Ovary (tissue), 9 donors: ENCODE measurements around the gene OSBPL8. TPM values are rescaled to one million over a fixed set of nuclear protein-coding genes. Genes with fewer than 3 reads are reported as not detected.

Source experiments
- DNase-seq, 5 donors: peaks; one replicate each; pipeline ENCODE4 v3.0.0-alpha.2; 2019 to 2020
- H3K27ac ChIP-seq, 2 donors: fragments of 200-600 bp; one replicate each; pipeline versions ENCODE4 v1.5.1 to v1.8.0; 2019 to 2022
- H3K27me3 ChIP-seq: fragments of 200-600 bp; one replicate; pipeline ENCODE4 v1.8.0; 2022
- H3K36me3 ChIP-seq: fragments of 200-600 bp; sonication (generic); one replicate; pipeline ENCODE4 v1.5.1; 2019
- H3K4me1 ChIP-seq: one replicate; pipeline ENCODE4 v1.8.1; 2013; ENCODE audit warnings: mild to moderate bottlenecking, moderate library complexity; ENCODE audit not compliant: insufficient read depth
- H3K4me3 ChIP-seq: fragments of 200-600 bp; sonication (generic); one replicate; pipeline ENCODE4 v1.5.1; 2017
- H3K9me3 ChIP-seq, 2 donors: fragments of 200-600 bp in 1 of 2; sonication (generic) in 1 of 2; one replicate each; pipeline versions ENCODE4 v1.5.1 to v1.8.1; 2013 to 2019; ENCODE audit warnings: mild to moderate bottlenecking in 1 of 2, moderate library complexity in 1 of 2
- EP300 ChIP-seq: sonication (generic); formaldehyde crosslinking; IDR thresholded peaks from one replicate; pipeline ENCODE4 v1.6.1; 2017; ENCODE audit warnings: antibody characterized with exemption
- POLR2A ChIP-seq: fragments of 450-650 bp; IDR thresholded peaks from one replicate; pipeline ENCODE4 v1.6.1; 2017; ENCODE audit warnings: antibody characterized with exemption, mild to moderate bottlenecking, moderate library complexity
- WGBS, 3 donors: extraction: QIAGEN DNeasy Blood & Tissue Kit in 1 of 3; methylation state at CpG; one replicate each; pipeline versions ENCODE4 v1.1.5 to v1.1.7; 2013 to 2017; 5-methylcytosine and 5-hydroxymethylcytosine counted together
- intact Hi-C, 4 donors: fragments of 100-400 bp; cut with DNase I; formaldehyde crosslinking; loops; one replicate each; pipeline versions ENCODE4 v1.11.0 to v1.15.1; 2022 to 2023
- polyA plus RNA-seq, 2 donors: library from polyadenylated mRNA; stranded (reverse); fragments of 200-250 nt in 1 of 2; fragments of 350-450 nt in 1 of 2; fragmentation: Illumina TruSeq in 1 of 2; extraction: RNeasy Lipid Tissue Mini Kit (QIAGEN cat#74804) in 1 of 2; gene quantifications; one replicate each; pipeline ENCODE4 v1.2.3, GENCODE V29; 2013 to 2014
- total RNA-seq, 7 donors: library from RNA; depleted of rRNA in 2 of 7; stranded (reverse); fragments of >200 nt in 2 of 7; fragmentation: NEBNext Ultra II Directional in 3 of 7; extraction: Animal tissue kit (Norgen Biotek cat#: 25700) in 3 of 7; gene quantifications; one replicate each; pipeline versions ENCODE4 v1.1.0 to v1.2.4, GENCODE V29; 2016 to 2023
- TF ChIP-seq, protein P1 (sequence below), 3 donors: fragments of 450-650 bp in 2 of 3; fragments of 200-600 bp in 1 of 3; IDR thresholded peaks; one replicate each; pipeline versions ENCODE4 v1.5.1 to v1.8.0; 2016 to 2022; ENCODE audit warnings: antibody characterized with exemption in 3 of 3, mild to moderate bottlenecking in 1 of 3
- donor health status: DM: no; HTN: no; CAD: no; lungs with moderate emphysema.
- donor health status: DM: no; HTN: no; CAD: no.
- donor health status: Bipolar disorder and iron deficiency.
- donor health status: DM: yes; HTN: yes; CAD: no.
- donor health status: DM: no; HTN: no; CAD: no.
- donor health status: DM: yes; HTN: yes; CAD: no.

OSBPL8 gene
- total and polyA plus RNA-seq, 9 donors, result 12.5 to 63.0 (median 56.9) TPM

DNA sequence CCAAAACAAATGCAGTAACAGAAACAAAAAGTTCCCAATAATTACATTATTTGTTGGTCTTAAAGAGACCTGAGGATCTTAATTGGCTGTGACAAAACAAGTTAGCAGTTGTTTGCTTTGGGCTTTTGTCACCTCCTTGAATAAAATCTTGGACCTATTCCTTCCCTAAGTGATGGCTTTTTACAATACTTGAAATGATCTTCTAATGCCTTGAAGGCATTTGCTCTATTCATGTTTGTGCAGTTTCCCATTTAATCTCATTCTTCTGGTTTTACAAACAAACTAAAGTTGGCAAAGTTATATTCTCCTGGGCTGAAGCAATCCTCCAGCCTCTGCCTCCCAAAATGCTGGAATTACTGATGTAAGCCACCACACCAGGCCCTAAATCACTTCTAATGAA lies 98.8 kb downstream of the OSBPL8 start:
- no peaks in the 10 kb centered on the region for H3K27me3 ChIP-seq
- H3K4me1 ChIP-seq, result no peaks in the 10 kb centered on the region
- intact Hi-C loops, result no loop called here
- no peaks in the 10 kb centered on the region for H3K36me3 ChIP-seq
- no peaks in the 10 kb centered on the region for H3K9me3 ChIP-seq
- H3K4me3 ChIP-seq, result no peak overlapping the region
- DNase-seq, result no peak
- no peak overlapping the region for H3K27ac ChIP-seq
- TF ChIP-seq, protein P1, sequence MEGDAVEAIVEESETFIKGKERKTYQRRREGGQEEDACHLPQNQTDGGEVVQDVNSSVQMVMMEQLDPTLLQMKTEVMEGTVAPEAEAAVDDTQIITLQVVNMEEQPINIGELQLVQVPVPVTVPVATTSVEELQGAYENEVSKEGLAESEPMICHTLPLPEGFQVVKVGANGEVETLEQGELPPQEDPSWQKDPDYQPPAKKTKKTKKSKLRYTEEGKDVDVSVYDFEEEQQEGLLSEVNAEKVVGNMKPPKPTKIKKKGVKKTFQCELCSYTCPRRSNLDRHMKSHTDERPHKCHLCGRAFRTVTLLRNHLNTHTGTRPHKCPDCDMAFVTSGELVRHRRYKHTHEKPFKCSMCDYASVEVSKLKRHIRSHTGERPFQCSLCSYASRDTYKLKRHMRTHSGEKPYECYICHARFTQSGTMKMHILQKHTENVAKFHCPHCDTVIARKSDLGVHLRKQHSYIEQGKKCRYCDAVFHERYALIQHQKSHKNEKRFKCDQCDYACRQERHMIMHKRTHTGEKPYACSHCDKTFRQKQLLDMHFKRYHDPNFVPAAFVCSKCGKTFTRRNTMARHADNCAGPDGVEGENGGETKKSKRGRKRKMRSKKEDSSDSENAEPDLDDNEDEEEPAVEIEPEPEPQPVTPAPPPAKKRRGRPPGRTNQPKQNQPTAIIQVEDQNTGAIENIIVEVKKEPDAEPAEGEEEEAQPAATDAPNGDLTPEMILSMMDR (IDR thresholded peaks at IDR 0.05), result no peak
- no peak for TF ChIP-seq EP300
- TF ChIP-seq POLR2A, result no peak

DNA sequence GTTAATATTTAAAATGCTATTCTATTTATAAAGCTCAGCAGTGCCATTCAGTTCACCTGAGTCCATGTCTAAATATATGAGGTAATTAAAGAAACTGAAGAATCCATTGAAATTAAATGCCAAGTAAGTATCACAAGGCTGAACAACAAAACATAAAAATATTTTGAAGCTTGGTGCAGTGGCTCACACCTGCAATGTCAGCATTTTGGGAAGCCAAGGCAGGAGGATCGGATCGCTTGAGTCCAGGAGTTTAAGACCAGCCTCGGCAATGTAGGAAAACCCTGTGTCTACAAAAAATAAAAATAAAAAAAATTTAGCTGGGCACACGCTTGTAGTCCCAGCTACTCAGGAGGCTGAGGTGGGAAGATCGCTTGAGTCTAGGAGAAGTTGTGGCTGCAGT lies 101.8 kb downstream of the OSBPL8 start:
- WGBS, 3 donors, result 76 to 94% (median 94%) methylated on average over 5 of the region's 5 CpGs
- intact Hi-C loops, result no loop called here
- TF ChIP-seq EP300 (no peak), POLR2A (no peak)
- TF ChIP-seq, protein P1 (IDR thresholded peaks at IDR 0.05), result no peak

DNA sequence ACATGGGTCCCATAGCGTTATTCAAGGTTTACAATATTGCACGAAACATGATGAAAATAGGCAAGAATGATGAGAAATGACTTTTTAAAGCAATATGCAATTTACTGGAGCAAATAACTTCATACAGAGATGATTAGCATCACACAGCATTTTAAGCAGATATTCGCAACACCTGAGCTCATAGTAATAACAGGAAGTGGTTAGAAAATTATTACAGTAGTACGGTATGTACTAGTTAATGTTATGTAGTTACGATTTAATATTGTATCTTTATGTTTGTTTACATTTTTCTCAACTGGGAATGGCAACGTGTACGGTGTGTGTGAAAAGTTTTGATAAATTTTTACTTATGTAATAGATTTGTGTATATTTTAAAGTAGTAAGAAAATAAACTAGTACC lies 102.6 kb downstream of the OSBPL8 start:
- H3K27me3 ChIP-seq, result no peaks in the 10 kb centered on the region
- WGBS, 3 donors, result 87 to 89% (median 87%) methylated on average over 7 of the region's 7 CpGs
- H3K4me3 ChIP-seq, result no peak overlapping the region
- H3K4me1 ChIP-seq, result no peaks in the 10 kb centered on the region
- H3K9me3 ChIP-seq, result no peaks in the 10 kb centered on the region
- DNase-seq, result no peak
- H3K36me3 ChIP-seq, result no peaks in the 10 kb centered on the region
- intact Hi-C loops, result no loop called here
- no peak overlapping the region for H3K27ac ChIP-seq
- no peak for TF ChIP-seq POLR2A
- TF ChIP-seq EP300, result no peak

More for the DNA sequence above, 101.8 kb downstream of the OSBPL8 start:
- no peak for DNase-seq
- H3K4me3 ChIP-seq, result no peak overlapping the region
- H3K27me3 ChIP-seq, result no peaks in the 10 kb centered on the region
- H3K36me3 ChIP-seq, result no peaks in the 10 kb centered on the region
- H3K27ac ChIP-seq, result no peak overlapping the region
- H3K4me1 ChIP-seq, result no peaks in the 10 kb centered on the region
- no peaks in the 10 kb centered on the region for H3K9me3 ChIP-seq

DNA sequence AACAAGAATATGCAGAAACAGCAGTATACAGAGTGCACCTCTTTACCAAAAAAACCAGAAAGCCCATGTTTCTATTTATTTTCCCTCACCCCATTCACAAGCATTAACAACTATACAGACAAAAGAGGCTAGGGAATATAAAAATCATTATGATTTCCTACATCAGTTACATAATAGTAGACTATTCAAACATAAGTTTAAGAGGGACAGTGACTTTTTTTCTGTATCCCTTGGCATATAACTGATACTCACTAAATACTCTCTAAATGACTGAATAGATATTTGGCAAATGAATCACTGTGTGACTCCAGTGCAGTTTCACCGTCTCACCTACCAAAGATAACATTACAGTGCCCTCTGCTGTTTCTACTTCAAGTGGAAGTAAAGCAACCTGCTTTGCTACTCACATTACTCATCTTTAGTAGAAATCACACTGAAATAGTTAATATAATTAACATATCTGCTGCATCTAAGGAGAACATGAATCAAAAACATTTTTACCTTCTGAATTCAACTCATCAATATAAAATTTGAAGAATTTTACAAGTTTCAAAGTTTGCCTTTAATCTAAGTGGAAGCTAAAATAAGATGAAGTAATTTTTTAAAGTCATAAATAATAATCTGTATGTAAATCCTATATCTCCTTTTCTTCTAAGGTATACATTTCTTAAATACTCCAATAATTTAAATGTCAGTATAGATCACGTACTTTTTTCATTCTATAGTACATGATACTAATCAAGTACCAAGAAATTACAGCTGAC lies 103.8 kb downstream of the OSBPL8 start:
- H3K36me3 ChIP-seq, result no peaks in the 10 kb centered on the region
- no peak for DNase-seq
- H3K27ac ChIP-seq, result no peak overlapping the region
- no peaks in the 10 kb centered on the region for H3K27me3 ChIP-seq
- H3K4me3 ChIP-seq, result no peak overlapping the region
- 43 to 48% (median 46%) methylated on average over 2 of the region's 2 CpGs for WGBS, 3 donors
- no peaks in the 10 kb centered on the region for H3K9me3 ChIP-seq
- H3K4me1 ChIP-seq, result no peaks in the 10 kb centered on the region
- TF ChIP-seq EP300, result no peak
- TF ChIP-seq POLR2A, result no peak
- TF ChIP-seq, protein P1 (IDR thresholded peaks at IDR 0.05), result no peak
- intact Hi-C loops, result no loop called here

DNA sequence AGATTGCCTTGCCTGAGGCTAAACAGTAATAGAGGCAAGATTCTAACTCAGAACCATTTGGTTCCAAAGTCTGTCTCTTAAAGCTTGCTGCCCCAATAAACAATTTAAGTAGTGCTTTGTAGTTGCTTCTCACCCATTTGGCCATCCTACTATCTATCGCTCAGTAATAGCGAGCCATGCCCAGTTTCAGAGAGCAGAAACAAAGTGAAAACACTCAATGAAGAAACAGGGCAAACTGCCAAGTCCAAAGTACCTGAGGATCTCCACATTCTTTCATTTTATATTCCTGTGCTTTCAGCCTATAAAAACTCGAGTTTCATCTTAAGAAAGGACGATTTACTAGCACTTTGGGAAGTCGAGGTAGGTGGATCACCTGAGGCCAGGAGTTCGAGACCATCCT lies 108.0 kb downstream of the OSBPL8 start:
- H3K27me3 ChIP-seq, result no peaks in the 10 kb centered on the region
- H3K36me3 ChIP-seq, result no peaks in the 10 kb centered on the region
- no peak for DNase-seq
- no peaks in the 10 kb centered on the region for H3K4me1 ChIP-seq
- no peaks in the 10 kb centered on the region for H3K9me3 ChIP-seq
- intact Hi-C loops, result no loop called here
- TF ChIP-seq EP300, result no peak
- TF ChIP-seq, protein P1 (IDR thresholded peaks at IDR 0.05), result no peak
- no peak for TF ChIP-seq POLR2A
- H3K4me3 ChIP-seq, result no peak overlapping the region
- no peak overlapping the region for H3K27ac ChIP-seq
- 95 to 97% (median 96%) methylated on average over 6 of the region's 6 CpGs for WGBS, 3 donors
